GM23338 (cell line): ENCODE measurements around the gene TMEM169. TPM values are rescaled to one million over a fixed set of nuclear protein-coding genes. Genes with fewer than 3 reads are reported as not detected.

Experiments
- ATAC-seq: fragments of 200-7000 bp; cut with Tn5 transposase; 3 replicates; pipeline ENCODE4 v1.9.1; 2020
- DNase-seq: peaks from one replicate; pipeline ENCODE4 v3.0.0-alpha.2; 2015; ENCODE audit warnings: low spot score
- H2AFZ ChIP-seq: fragments of 200-600 bp; sonication (generic); 2 replicates; pipeline ENCODE4 v1.8.0; 2016; ENCODE audit warnings: antibody characterized with exemption, mild to moderate bottlenecking, moderate library complexity
- H3F3A ChIP-seq: fragments of 200-600 bp; sonication (generic); replicated peaks from 2 replicates; pipeline ENCODE4 v1.8.0; 2017; ENCODE audit warnings: antibody characterized with exemption, mixed run types, low read depth
- H3K27ac ChIP-seq: fragments of 200-600 bp; sonication (generic); 2 replicates; pipeline ENCODE4 v1.6.1; 2016; ENCODE audit warnings: low read depth
- H3K27me3 ChIP-seq: fragments of 200-600 bp; sonication (generic); 2 replicates; pipeline ENCODE4 v1.8.0; 2016; ENCODE audit warnings: mild to moderate bottlenecking, mixed run types, moderate library complexity; ENCODE audit not compliant: insufficient read depth
- H3K36me3 ChIP-seq: fragments of 200-600 bp; sonication (generic); 2 replicates; pipeline ENCODE4 v1.8.0; 2016; ENCODE audit warnings: mild to moderate bottlenecking; ENCODE audit not compliant: insufficient read depth
- H3K4me1 ChIP-seq: fragments of 200-600 bp; sonication (generic); 2 replicates; pipeline ENCODE4 v1.8.0; 2016; ENCODE audit warnings: mild to moderate bottlenecking, moderate library complexity; ENCODE audit not compliant: insufficient read depth
- H3K4me2 ChIP-seq: fragments of 200-600 bp; sonication (generic); 2 replicates; pipeline ENCODE4 v1.7.1; 2017; ENCODE audit warnings: mixed run types
- H3K4me3 ChIP-seq: fragments of 200-600 bp; sonication (generic); 2 replicates; pipeline ENCODE4 v1.6.1; 2016; ENCODE audit warnings: mixed run types
- H3K79me2 ChIP-seq: fragments of 200-600 bp; sonication (generic); replicated peaks from 2 replicates; pipeline ENCODE4 v1.8.0; 2017; ENCODE audit warnings: mild to moderate bottlenecking; ENCODE audit not compliant: insufficient read depth
- H3K9me2 ChIP-seq: fragments of 200-600 bp; sonication (generic); 2 replicates; pipeline ENCODE4 v1.8.0; 2017; ENCODE audit not compliant: insufficient read depth
- H4K20me1 ChIP-seq: fragments of 200-600 bp; sonication (generic); replicated peaks from 2 replicates; pipeline ENCODE4 v1.8.0; 2017; ENCODE audit warnings: mild to moderate bottlenecking; ENCODE audit not compliant: insufficient read depth
- H3K27ac Mint-ChIP-seq: 2 replicates; pipeline ENCODE4 v1.8.0; 2020; ENCODE audit warnings: inconsistent platforms, mild to moderate bottlenecking, moderate library complexity, mixed read lengths
- H3K27me3 Mint-ChIP-seq: 3 replicates; pipeline ENCODE4 v1.8.0; 2022; ENCODE audit warnings: low read depth, mild to moderate bottlenecking, moderate library complexity, mixed read lengths, inconsistent platforms; ENCODE audit not compliant: insufficient read depth, poor library complexity
- H3K36me3 Mint-ChIP-seq: 3 replicates; pipeline ENCODE4 v1.8.0; 2021; ENCODE audit warnings: low read depth, mild to moderate bottlenecking, inconsistent platforms, moderate library complexity, mixed read lengths
- H3K4me1 Mint-ChIP-seq: 3 replicates; pipeline ENCODE4 v1.8.0; 2020; ENCODE audit warnings: mild to moderate bottlenecking, inconsistent platforms, mixed read lengths
- H3K4me3 Mint-ChIP-seq: 3 replicates; pipeline ENCODE4 v1.8.0; 2021; ENCODE audit warnings: moderate library complexity, mild to moderate bottlenecking, inconsistent platforms, mixed read lengths
- H3K9me3 Mint-ChIP-seq: 3 replicates; pipeline ENCODE4 v1.8.0; 2020; ENCODE audit warnings: moderate library complexity, mild to moderate bottlenecking, inconsistent platforms, mixed read lengths
- EZH2 ChIP-seq: fragments of 200-600 bp; sonication (generic); IDR thresholded peaks from one replicate; pipeline ENCODE4 v1.8.0; 2017; ENCODE audit warnings: antibody characterized with exemption, mild to moderate bottlenecking, low read depth; ENCODE audit not compliant: unreplicated experiment
- NANOG ChIP-seq: IDR thresholded peaks from 2 replicates; pipeline ENCODE4 v1.6.1; 2016; ENCODE audit warnings: antibody characterized with exemption, borderline replicate concordance
- POLR2AphosphoS5 ChIP-seq: IDR thresholded peaks from 2 replicates; pipeline ENCODE4 v1.6.1; 2016; ENCODE audit warnings: antibody characterized with exemption, low read depth
- ZNF331 ChIP-seq: fragments of 250-450 bp; sonication (Bioruptor Pico); IDR thresholded peaks from 2 replicates; pipeline ENCODE4 v1.5.0; 2020; ENCODE audit warnings: low read depth, mild to moderate bottlenecking, moderate library complexity
- polyA plus RNA-seq: library from polyadenylated mRNA; unstranded; fragments of >200 nt; fragmentation: Nextera tagmentation; extraction: Ambion mirVana; gene quantifications from 2 replicates; pipeline ENCODE4 v1.2.1, GENCODE V29; 2016
- total RNA-seq: library from RNA; depleted of rRNA; stranded (reverse); fragments of >200 nt; shearing (Covaris generic); gene quantifications from 2 replicates; pipeline ENCODE4 v1.2.3, GENCODE V29; 2014
- TF ChIP-seq, protein P1 (sequence below): IDR thresholded peaks from one replicate; pipeline ENCODE4 v1.6.1; 2018; ENCODE audit warnings: antibody characterized with exemption; ENCODE audit not compliant: unreplicated experiment
- TF ChIP-seq, protein P2 (sequence below): fragments of 250-450 bp; sonication (Bioruptor Pico); IDR thresholded peaks from 2 replicates; pipeline ENCODE4 v1.5.0; 2020; ENCODE audit warnings: mild to moderate bottlenecking, moderate library complexity
- TF ChIP-seq, protein P3 (sequence below), 2 experiments: fragments of 200-600 bp in 1 of 2; sonication (generic) in 1 of 2; conservative IDR thresholded peaks; 2 replicates each; pipeline versions ENCODE4 v1.5.1 to v1.6.1; 2016 to 2017; ENCODE audit warnings: antibody characterized with exemption in 2 of 2, low read depth in 2 of 2, mild to moderate bottlenecking in 2 of 2, moderate library complexity in 1 of 2

Gene TMEM169
- total and polyA plus RNA-seq, 2 experiments from 2014 or later = 1.4 to 3.9 TPM

DNA sequence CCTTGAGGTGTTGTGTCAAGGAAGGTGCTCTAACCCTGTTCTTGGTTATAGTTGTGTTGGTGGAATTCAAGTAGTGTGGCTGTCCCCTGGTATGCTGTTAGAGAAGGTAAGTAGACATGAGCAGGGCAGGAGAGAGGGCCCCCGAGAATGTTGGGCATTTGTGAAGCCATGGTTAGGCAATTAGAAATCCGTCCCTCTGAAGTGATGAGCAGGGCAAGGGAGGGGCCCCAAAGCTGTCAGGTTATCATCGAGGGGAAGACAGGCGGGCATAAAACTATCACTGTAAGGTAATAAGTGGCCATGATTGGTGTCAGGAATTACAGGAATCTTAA, 32.6 kb downstream of the TMEM169 start:
- no peak overlapping the region for H2AFZ ChIP-seq
- no peaks in the 10 kb centered on the region for H3K27me3 ChIP-seq
- no peaks in the 10 kb centered on the region; the same call in 1 of the 2 replicates for H4K20me1 ChIP-seq
- H3K4me1 ChIP-seq = peaks cover 12% of the 10 kb centered on the region
- H3K4me3 ChIP-seq = no peak overlapping the region
- DNase-seq (no peak), ATAC-seq (peak; percentile 65)
- no peak for TF ChIP-seq POLR2AphosphoS5
- 0 out of 2 replicates have a peak, but pooled peaks have one; percentile 8 for TF ChIP-seq NANOG
- Mint-ChIP-seq H3K27ac (peak overlapping the region; percentile 82), H3K4me1 (peaks cover 47% of the 10 kb centered on the region), H3K36me3 (peaks cover 99% of the 10 kb centered on the region), H3K27me3 (peaks cover 13% of the 10 kb centered on the region), H3K4me3 (peak overlapping the region; percentile 70), H3K9me3 (no peaks in the 10 kb centered on the region; the same call in 2 of the 3 replicates)
- peaks cover 82% of the 10 kb centered on the region for H3K79me2 ChIP-seq
- H3K4me2 ChIP-seq = no peak overlapping the region
- peaks cover 36% of the 10 kb centered on the region for H3F3A ChIP-seq
- peaks cover 76% of the 10 kb centered on the region for H3K36me3 ChIP-seq
- peak overlapping the region; percentile 83 for H3K27ac ChIP-seq
- no peaks in the 10 kb centered on the region for H3K9me2 ChIP-seq

DNA sequence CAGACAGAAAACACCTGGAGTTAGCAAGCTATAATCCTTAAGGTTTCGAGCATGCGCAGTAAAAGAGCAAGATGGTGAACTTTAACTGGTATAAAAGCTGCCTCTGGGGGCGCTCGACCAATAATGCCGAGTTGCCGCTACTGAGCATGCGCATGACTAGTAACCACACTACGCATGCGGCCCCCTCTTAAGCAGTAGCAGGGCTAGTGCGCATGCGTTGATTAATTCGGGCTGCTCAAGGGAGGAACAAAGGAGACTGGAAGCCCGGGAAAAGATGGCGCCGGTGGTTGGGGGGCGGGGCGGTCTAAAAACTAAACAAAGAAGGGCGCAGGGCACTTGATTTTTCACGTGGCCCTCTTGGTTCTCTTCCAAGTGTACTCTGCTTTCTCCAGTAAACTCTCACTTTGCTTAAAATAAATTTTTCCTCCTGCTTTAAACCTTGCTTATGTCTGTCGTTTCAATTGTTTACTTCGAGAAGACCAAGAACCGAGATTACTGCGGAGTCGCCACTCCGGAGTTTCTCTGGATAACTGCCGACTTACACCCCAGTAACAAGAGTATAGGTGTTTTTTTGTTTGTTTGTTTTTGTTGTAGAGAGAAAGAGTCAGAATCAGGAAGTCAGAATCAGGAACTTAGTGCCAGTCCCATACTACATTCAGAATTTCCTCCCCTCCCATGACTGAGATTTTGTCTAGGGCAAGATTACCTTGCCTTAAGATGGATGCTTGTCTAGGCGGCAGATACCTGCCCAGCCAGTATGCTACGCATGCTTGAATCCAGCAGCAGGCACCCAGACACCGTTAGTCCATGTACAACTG, 33.2 kb downstream of the TMEM169 start:
- H3K27me3 Mint-ChIP-seq = peaks cover 11% of the 10 kb centered on the region
- no peaks in the 10 kb centered on the region; the same call in 2 of the 3 replicates for H3K9me3 Mint-ChIP-seq
- peaks cover 47% of the 10 kb centered on the region for H3K4me1 Mint-ChIP-seq
- Histone ChIP-seq H3K27me3 (no peaks in the 10 kb centered on the region), H3K4me1 (peaks cover 12% of the 10 kb centered on the region), H3F3A (peaks cover 37% of the 10 kb centered on the region), H3K9me2 (no peaks in the 10 kb centered on the region), H4K20me1 (peaks cover 2% of the 10 kb centered on the region), H3K27ac (peak overlapping the region; percentile 92), H3K79me2 (peaks cover 82% of the 10 kb centered on the region), H3K4me2 (peak overlapping the region; percentile 73), H2AFZ (no peak overlapping the region), H3K36me3 (peaks cover 82% of the 10 kb centered on the region), H3K4me3 (peak overlapping the region; percentile 41)
- DNase-seq (peak; percentile 100), ATAC-seq (peak; percentile 85)
- peak overlapping the region; percentile 70 for H3K4me3 Mint-ChIP-seq
- peak overlapping the region; percentile 100 for H3K27ac Mint-ChIP-seq
- H3K36me3 Mint-ChIP-seq = peaks cover 99% of the 10 kb centered on the region
- TF ChIP-seq POLR2AphosphoS5 (peak; percentile 68), EZH2 (no peak), ZNF331 (CRISPR knock-in tag) (no peak)
- TF ChIP-seq, protein P1, sequence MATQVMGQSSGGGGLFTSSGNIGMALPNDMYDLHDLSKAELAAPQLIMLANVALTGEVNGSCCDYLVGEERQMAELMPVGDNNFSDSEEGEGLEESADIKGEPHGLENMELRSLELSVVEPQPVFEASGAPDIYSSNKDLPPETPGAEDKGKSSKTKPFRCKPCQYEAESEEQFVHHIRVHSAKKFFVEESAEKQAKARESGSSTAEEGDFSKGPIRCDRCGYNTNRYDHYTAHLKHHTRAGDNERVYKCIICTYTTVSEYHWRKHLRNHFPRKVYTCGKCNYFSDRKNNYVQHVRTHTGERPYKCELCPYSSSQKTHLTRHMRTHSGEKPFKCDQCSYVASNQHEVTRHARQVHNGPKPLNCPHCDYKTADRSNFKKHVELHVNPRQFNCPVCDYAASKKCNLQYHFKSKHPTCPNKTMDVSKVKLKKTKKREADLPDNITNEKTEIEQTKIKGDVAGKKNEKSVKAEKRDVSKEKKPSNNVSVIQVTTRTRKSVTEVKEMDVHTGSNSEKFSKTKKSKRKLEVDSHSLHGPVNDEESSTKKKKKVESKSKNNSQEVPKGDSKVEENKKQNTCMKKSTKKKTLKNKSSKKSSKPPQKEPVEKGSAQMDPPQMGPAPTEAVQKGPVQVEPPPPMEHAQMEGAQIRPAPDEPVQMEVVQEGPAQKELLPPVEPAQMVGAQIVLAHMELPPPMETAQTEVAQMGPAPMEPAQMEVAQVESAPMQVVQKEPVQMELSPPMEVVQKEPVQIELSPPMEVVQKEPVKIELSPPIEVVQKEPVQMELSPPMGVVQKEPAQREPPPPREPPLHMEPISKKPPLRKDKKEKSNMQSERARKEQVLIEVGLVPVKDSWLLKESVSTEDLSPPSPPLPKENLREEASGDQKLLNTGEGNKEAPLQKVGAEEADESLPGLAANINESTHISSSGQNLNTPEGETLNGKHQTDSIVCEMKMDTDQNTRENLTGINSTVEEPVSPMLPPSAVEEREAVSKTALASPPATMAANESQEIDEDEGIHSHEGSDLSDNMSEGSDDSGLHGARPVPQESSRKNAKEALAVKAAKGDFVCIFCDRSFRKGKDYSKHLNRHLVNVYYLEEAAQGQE = no peak
- TF ChIP-seq, protein P2, sequence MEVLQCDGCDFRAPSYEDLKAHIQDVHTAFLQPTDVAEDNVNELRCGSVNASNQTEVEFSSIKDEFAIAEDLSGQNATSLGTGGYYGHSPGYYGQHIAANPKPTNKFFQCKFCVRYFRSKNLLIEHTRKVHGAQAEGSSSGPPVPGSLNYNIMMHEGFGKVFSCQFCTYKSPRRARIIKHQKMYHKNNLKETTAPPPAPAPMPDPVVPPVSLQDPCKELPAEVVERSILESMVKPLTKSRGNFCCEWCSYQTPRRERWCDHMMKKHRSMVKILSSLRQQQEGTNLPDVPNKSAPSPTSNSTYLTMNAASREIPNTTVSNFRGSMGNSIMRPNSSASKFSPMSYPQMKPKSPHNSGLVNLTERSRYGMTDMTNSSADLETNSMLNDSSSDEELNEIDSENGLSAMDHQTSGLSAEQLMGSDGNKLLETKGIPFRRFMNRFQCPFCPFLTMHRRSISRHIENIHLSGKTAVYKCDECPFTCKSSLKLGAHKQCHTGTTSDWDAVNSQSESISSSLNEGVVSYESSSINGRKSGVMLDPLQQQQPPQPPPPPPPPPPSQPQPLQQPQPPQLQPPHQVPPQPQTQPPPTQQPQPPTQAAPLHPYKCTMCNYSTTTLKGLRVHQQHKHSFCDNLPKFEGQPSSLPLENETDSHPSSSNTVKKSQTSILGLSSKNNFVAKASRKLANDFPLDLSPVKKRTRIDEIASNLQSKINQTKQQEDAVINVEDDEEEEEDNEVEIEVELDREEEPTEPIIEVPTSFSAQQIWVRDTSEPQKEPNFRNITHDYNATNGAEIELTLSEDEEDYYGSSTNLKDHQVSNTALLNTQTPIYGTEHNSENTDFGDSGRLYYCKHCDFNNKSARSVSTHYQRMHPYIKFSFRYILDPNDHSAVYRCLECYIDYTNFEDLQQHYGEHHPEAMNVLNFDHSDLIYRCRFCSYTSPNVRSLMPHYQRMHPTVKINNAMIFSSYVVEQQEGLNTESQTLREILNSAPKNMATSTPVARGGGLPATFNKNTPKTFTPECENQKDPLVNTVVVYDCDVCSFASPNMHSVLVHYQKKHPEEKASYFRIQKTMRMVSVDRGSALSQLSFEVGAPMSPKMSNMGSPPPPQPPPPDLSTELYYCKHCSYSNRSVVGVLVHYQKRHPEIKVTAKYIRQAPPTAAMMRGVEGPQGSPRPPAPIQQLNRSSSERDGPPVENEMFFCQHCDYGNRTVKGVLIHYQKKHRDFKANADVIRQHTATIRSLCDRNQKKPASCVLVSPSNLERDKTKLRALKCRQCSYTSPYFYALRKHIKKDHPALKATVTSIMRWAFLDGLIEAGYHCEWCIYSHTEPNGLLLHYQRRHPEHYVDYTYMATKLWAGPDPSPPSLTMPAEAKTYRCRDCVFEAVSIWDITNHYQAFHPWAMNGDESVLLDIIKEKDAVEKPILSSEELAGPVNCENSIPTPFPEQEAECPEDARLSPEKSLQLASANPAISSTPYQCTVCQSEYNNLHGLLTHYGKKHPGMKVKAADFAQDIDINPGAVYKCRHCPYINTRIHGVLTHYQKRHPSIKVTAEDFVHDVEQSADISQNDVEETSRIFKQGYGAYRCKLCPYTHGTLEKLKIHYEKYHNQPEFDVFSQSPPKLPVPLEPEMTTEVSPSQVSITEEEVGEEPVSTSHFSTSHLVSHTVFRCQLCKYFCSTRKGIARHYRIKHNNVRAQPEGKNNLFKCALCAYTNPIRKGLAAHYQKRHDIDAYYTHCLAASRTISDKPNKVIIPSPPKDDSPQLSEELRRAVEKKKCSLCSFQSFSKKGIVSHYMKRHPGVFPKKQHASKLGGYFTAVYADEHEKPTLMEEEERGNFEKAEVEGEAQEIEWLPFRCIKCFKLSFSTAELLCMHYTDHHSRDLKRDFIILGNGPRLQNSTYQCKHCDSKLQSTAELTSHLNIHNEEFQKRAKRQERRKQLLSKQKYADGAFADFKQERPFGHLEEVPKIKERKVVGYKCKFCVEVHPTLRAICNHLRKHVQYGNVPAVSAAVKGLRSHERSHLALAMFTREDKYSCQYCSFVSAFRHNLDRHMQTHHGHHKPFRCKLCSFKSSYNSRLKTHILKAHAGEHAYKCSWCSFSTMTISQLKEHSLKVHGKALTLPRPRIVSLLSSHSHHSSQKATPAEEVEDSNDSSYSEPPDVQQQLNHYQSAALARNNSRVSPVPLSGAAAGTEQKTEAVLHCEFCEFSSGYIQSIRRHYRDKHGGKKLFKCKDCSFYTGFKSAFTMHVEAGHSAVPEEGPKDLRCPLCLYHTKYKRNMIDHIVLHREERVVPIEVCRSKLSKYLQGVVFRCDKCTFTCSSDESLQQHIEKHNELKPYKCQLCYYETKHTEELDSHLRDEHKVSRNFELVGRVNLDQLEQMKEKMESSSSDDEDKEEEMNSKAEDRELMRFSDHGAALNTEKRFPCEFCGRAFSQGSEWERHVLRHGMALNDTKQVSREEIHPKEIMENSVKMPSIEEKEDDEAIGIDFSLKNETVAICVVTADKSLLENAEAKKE (CRISPR knock-in tag) = no peak
- TF ChIP-seq, protein P3, sequence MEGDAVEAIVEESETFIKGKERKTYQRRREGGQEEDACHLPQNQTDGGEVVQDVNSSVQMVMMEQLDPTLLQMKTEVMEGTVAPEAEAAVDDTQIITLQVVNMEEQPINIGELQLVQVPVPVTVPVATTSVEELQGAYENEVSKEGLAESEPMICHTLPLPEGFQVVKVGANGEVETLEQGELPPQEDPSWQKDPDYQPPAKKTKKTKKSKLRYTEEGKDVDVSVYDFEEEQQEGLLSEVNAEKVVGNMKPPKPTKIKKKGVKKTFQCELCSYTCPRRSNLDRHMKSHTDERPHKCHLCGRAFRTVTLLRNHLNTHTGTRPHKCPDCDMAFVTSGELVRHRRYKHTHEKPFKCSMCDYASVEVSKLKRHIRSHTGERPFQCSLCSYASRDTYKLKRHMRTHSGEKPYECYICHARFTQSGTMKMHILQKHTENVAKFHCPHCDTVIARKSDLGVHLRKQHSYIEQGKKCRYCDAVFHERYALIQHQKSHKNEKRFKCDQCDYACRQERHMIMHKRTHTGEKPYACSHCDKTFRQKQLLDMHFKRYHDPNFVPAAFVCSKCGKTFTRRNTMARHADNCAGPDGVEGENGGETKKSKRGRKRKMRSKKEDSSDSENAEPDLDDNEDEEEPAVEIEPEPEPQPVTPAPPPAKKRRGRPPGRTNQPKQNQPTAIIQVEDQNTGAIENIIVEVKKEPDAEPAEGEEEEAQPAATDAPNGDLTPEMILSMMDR (conservative IDR thresholded peaks at IDR 0.05; ENCODE audit: low read depth in 2 of 2) = peak; percentile 87 to 94
